Liver (tissue), 9 donors: ENCODE data around the gene UBTF. TPM values are rescaled to one million over a fixed set of nuclear protein-coding genes. Genes with fewer than 3 reads are reported as not detected.

Source experiments
- DNase-seq: peaks from one replicate; pipeline ENCODE4 v3.0.0-alpha.2; 2017; ENCODE audit warnings: low spot score
- H3K27ac ChIP-seq, 2 donors: one replicate each; pipeline ENCODE4 v1.7.0; 2013; ENCODE audit warnings: inconsistent platforms in 2 of 2, low read length in 2 of 2, control low read depth in 1 of 2, low read depth in 1 of 2, mild to moderate bottlenecking in 1 of 2
- H3K27me3 ChIP-seq, 4 donors: one replicate each; pipeline versions ENCODE4 v1.6.1 to v1.7.0; 2013; ENCODE audit warnings: low read length in 3 of 4, inconsistent platforms in 1 of 4, mild to moderate bottlenecking in 1 of 4, moderate library complexity in 1 of 4; ENCODE audit not compliant: control insufficient read depth in 4 of 4, insufficient read depth in 4 of 4
- H3K36me3 ChIP-seq, 4 donors: one replicate each; pipeline versions ENCODE4 v1.6.1 to v1.7.0; 2013; ENCODE audit warnings: low read length in 3 of 4, mild to moderate bottlenecking in 3 of 4, low read depth in 1 of 4, moderate library complexity in 1 of 4; ENCODE audit not compliant: control insufficient read depth in 4 of 4, insufficient read depth in 3 of 4
- H3K4me1 ChIP-seq, 4 donors: one replicate each; pipeline versions ENCODE4 v1.6.1 to v1.7.0; 2013; ENCODE audit warnings: low read length in 3 of 4, mild to moderate bottlenecking in 3 of 4, moderate library complexity in 1 of 4; ENCODE audit not compliant: control insufficient read depth in 4 of 4, insufficient read depth in 4 of 4
- H3K4me3 ChIP-seq, 3 donors: one replicate each; pipeline versions ENCODE4 v1.6.1 to v1.7.0; 2013; ENCODE audit warnings: low read length in 3 of 3, control low read depth in 1 of 3, low read depth in 1 of 3, mild to moderate bottlenecking in 1 of 3
- H3K9ac ChIP-seq, 2 donors: one replicate each; pipeline ENCODE4 v1.7.0; 2013; ENCODE audit warnings: low read length in 2 of 2, mild to moderate bottlenecking in 2 of 2, moderate library complexity in 2 of 2, control low read depth in 1 of 2, low read depth in 1 of 2
- H3K9me3 ChIP-seq, 4 donors: one replicate each; pipeline versions ENCODE4 v1.6.1 to v1.7.0; 2013; ENCODE audit warnings: low read length in 3 of 4; ENCODE audit not compliant: control insufficient read depth in 4 of 4
- EGR1 ChIP-seq, 2 donors: IDR thresholded peaks; 2 replicates each; pipeline ENCODE4 v1.6.1; 2016 to 2018; ENCODE audit warnings: antibody characterized with exemption in 2 of 2, low read depth in 2 of 2
- FOXA1 ChIP-seq: IDR thresholded peaks from 2 replicates; pipeline ENCODE4 v1.6.1; 2016; ENCODE audit warnings: antibody characterized with exemption
- FOXA2 ChIP-seq: IDR thresholded peaks from 2 replicates; pipeline ENCODE4 v1.6.1; 2016; ENCODE audit warnings: antibody characterized with exemption
- GABPA ChIP-seq, 2 donors: IDR thresholded peaks in 1 of 2; conservative IDR thresholded peaks in 1 of 2; 2 replicates each; pipeline ENCODE4 v1.6.1; 2016; ENCODE audit warnings: antibody characterized with exemption in 2 of 2, mild to moderate bottlenecking in 1 of 2, moderate library complexity in 1 of 2
- HNF4A ChIP-seq, 2 donors: conservative IDR thresholded peaks; 2 replicates each; pipeline ENCODE4 v1.6.1; 2016; ENCODE audit warnings: antibody characterized with exemption in 2 of 2, mild to moderate bottlenecking in 2 of 2
- HNF4G ChIP-seq: IDR thresholded peaks from 2 replicates; pipeline ENCODE4 v1.6.1; 2016; ENCODE audit warnings: antibody characterized with exemption
- JUND ChIP-seq, 2 donors: IDR thresholded peaks; 2 replicates each; pipeline ENCODE4 v1.6.1; 2016; ENCODE audit warnings: antibody characterized with exemption in 2 of 2
- NR2F2 ChIP-seq: IDR thresholded peaks from 2 replicates; pipeline ENCODE4 v1.6.1; 2016; ENCODE audit warnings: antibody characterized with exemption
- RAD21 ChIP-seq, 2 donors: IDR thresholded peaks; 2 replicates each; pipeline ENCODE4 v1.6.1; 2016; ENCODE audit warnings: antibody characterized with exemption in 2 of 2, mild to moderate bottlenecking in 2 of 2
- RXRA ChIP-seq, 2 donors: IDR thresholded peaks; 2 replicates each; pipeline ENCODE4 v1.6.1; 2017 to 2018; ENCODE audit warnings: antibody characterized with exemption in 2 of 2, mild to moderate bottlenecking in 1 of 2
- SP1 ChIP-seq: IDR thresholded peaks from 2 replicates; pipeline ENCODE4 v1.6.1; 2018; ENCODE audit warnings: antibody characterized with exemption, mild to moderate bottlenecking
- TAF1 ChIP-seq: conservative IDR thresholded peaks from 2 replicates; pipeline ENCODE4 v1.6.1; 2016; ENCODE audit warnings: antibody characterized with exemption, mild to moderate bottlenecking
- YY1 ChIP-seq: IDR thresholded peaks from 2 replicates; pipeline ENCODE4 v1.6.1; 2016; ENCODE audit warnings: antibody characterized with exemption, mild to moderate bottlenecking
- WGBS: extraction: QIAGEN DNeasy Blood & Tissue Kit; methylation state at CpG from one replicate; pipeline ENCODE4 v1.1.7; 2013; 5-methylcytosine and 5-hydroxymethylcytosine counted together
- polyA plus RNA-seq, 2 donors: library from polyadenylated mRNA; stranded (reverse) in 1 of 2; unstranded in 1 of 2; fragments of 200-250 nt in 1 of 2; fragments of >200 nt in 1 of 2; fragmentation: Nextera tagmentation in 1 of 2; extraction: Ambion mirVana in 1 of 2; gene quantifications; one replicate each; pipeline versions ENCODE4 v1.2.1 to v1.2.3, GENCODE V29; 2013 to 2015
- total RNA-seq, 2 donors: library from RNA; depleted of rRNA; stranded (reverse); fragments of >200 nt; gene quantifications; one replicate each; pipeline ENCODE4 v1.2.3, GENCODE V29; 2014
- TF ChIP-seq, protein P1 (sequence below): IDR thresholded peaks from 2 replicates; pipeline ENCODE4 v1.6.1; 2016; ENCODE audit warnings: antibody characterized with exemption, mild to moderate bottlenecking
- TF ChIP-seq, protein P2 (sequence below): IDR thresholded peaks from 2 replicates; pipeline ENCODE4 v1.6.1; 2016; ENCODE audit warnings: antibody characterized with exemption
- TF ChIP-seq, protein P3 (sequence below): fragments of 150-350 bp; IDR thresholded peaks from 2 replicates; pipeline ENCODE4 v1.5.1; 2017; ENCODE audit warnings: improper control_type of control experiment, low read depth, low read length; ENCODE audit not compliant: missing input control
- TF ChIP-seq, protein P4 (sequence below): IDR thresholded peaks from 2 replicates; pipeline ENCODE4 v1.6.1; 2016; ENCODE audit warnings: antibody characterized with exemption
- TF ChIP-seq, protein P5 (sequence below): IDR thresholded peaks from 2 replicates; pipeline ENCODE4 v1.6.1; 2016; ENCODE audit warnings: antibody characterized with exemption
- donor health status: healthy.
- donor health status: healthy.
- donor health status: healthy.
- donor health status: healthy.
- donor health status: healthy.

UBTF gene
- total and polyA plus RNA-seq, 4 donors = 12.5 to 39.6 (median 23.9) TPM

DNA sequence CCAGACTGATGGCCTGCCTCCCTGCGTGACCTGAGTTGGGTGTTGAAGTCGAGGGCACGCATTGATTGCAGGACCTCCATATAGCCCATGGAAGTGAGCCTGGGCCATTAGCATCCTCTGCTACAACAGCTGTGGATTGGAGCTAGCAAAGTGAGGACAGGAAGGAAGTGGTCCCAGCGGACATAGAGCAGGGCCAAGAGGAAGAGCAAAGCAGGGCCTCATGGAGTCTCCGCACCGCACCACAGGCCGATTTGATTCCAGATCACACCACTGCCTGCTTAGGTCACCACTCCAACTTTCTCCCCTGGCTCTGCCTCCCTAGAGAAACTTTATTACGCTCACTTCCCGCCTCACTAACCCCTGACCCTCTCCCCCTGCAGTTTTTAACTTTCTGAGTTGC lies 10.7 kb upstream of the UBTF start:
- TF ChIP-seq, protein P1, sequence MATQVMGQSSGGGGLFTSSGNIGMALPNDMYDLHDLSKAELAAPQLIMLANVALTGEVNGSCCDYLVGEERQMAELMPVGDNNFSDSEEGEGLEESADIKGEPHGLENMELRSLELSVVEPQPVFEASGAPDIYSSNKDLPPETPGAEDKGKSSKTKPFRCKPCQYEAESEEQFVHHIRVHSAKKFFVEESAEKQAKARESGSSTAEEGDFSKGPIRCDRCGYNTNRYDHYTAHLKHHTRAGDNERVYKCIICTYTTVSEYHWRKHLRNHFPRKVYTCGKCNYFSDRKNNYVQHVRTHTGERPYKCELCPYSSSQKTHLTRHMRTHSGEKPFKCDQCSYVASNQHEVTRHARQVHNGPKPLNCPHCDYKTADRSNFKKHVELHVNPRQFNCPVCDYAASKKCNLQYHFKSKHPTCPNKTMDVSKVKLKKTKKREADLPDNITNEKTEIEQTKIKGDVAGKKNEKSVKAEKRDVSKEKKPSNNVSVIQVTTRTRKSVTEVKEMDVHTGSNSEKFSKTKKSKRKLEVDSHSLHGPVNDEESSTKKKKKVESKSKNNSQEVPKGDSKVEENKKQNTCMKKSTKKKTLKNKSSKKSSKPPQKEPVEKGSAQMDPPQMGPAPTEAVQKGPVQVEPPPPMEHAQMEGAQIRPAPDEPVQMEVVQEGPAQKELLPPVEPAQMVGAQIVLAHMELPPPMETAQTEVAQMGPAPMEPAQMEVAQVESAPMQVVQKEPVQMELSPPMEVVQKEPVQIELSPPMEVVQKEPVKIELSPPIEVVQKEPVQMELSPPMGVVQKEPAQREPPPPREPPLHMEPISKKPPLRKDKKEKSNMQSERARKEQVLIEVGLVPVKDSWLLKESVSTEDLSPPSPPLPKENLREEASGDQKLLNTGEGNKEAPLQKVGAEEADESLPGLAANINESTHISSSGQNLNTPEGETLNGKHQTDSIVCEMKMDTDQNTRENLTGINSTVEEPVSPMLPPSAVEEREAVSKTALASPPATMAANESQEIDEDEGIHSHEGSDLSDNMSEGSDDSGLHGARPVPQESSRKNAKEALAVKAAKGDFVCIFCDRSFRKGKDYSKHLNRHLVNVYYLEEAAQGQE = no peak
- TF ChIP-seq, protein P2, sequence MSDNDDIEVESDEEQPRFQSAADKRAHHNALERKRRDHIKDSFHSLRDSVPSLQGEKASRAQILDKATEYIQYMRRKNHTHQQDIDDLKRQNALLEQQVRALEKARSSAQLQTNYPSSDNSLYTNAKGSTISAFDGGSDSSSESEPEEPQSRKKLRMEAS = no peak
- TF ChIP-seq JUND (IDR thresholded peaks at IDR 0.05) (no peak), RXRA (IDR thresholded peaks at IDR 0.05) (no peak), YY1 (no peak), EGR1 (IDR thresholded peaks at IDR 0.05; ENCODE audit: low read depth in 2 of 2) (no peak), SP1 (no peak), GABPA (IDR thresholded peaks at IDR 0.05 in 1 of 2, conservative IDR thresholded peaks at IDR 0.05 in 1 of 2) (no peak), NR2F2 (no peak), FOXA1 (no peak), HNF4A (conservative IDR thresholded peaks at IDR 0.05) (no peak), TAF1 (no peak), RAD21 (IDR thresholded peaks at IDR 0.05) (no peak), HNF4G (no peak), FOXA2 (no peak)
- TF ChIP-seq, protein P3, sequence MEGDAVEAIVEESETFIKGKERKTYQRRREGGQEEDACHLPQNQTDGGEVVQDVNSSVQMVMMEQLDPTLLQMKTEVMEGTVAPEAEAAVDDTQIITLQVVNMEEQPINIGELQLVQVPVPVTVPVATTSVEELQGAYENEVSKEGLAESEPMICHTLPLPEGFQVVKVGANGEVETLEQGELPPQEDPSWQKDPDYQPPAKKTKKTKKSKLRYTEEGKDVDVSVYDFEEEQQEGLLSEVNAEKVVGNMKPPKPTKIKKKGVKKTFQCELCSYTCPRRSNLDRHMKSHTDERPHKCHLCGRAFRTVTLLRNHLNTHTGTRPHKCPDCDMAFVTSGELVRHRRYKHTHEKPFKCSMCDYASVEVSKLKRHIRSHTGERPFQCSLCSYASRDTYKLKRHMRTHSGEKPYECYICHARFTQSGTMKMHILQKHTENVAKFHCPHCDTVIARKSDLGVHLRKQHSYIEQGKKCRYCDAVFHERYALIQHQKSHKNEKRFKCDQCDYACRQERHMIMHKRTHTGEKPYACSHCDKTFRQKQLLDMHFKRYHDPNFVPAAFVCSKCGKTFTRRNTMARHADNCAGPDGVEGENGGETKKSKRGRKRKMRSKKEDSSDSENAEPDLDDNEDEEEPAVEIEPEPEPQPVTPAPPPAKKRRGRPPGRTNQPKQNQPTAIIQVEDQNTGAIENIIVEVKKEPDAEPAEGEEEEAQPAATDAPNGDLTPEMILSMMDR = no peak
- TF ChIP-seq, protein P4, sequence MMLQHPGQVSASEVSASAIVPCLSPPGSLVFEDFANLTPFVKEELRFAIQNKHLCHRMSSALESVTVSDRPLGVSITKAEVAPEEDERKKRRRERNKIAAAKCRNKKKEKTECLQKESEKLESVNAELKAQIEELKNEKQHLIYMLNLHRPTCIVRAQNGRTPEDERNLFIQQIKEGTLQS = no peak
- TF ChIP-seq, protein P5, sequence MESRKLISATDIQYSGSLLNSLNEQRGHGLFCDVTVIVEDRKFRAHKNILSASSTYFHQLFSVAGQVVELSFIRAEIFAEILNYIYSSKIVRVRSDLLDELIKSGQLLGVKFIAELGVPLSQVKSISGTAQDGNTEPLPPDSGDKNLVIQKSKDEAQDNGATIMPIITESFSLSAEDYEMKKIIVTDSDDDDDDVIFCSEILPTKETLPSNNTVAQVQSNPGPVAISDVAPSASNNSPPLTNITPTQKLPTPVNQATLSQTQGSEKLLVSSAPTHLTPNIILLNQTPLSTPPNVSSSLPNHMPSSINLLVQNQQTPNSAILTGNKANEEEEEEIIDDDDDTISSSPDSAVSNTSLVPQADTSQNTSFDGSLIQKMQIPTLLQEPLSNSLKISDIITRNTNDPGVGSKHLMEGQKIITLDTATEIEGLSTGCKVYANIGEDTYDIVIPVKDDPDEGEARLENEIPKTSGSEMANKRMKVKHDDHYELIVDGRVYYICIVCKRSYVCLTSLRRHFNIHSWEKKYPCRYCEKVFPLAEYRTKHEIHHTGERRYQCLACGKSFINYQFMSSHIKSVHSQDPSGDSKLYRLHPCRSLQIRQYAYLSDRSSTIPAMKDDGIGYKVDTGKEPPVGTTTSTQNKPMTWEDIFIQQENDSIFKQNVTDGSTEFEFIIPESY = no peak
- H3K9ac ChIP-seq = no peak overlapping the region
- H3K9me3 ChIP-seq = no peaks in the 10 kb centered on the region
- no peaks in the 10 kb centered on the region for H3K27me3 ChIP-seq
- H3K4me1 ChIP-seq = no peaks in the 10 kb centered on the region
- no peak overlapping the region for H3K4me3 ChIP-seq
- H3K36me3 ChIP-seq = no peaks in the 10 kb centered on the region
- DNase-seq = no peak
- H3K27ac ChIP-seq = no peak overlapping the region
- WGBS = 88% methylated on average over 9 of the region's 9 CpGs
